H1 (cell line): ENCODE data around the gene ECPAS. TPM values are rescaled to one million over a fixed set of nuclear protein-coding genes. Genes with fewer than 3 reads are reported as not detected.

Experiments
- CEBPB ChIP-seq: IDR thresholded peaks from 2 replicates; pipeline ENCODE4 v1.6.1; 2012; ENCODE audit warnings: low read depth, low read length
- SP4 ChIP-seq: IDR thresholded peaks from 2 replicates; pipeline ENCODE4 v1.6.1; 2012; ENCODE audit warnings: low read length, inconsistent platforms
- TBP ChIP-seq: IDR thresholded peaks from 2 replicates; pipeline ENCODE4 v1.6.1; 2011; ENCODE audit warnings: low read depth, low read length, improper control_type of control experiment
- polyA plus RNA-seq, 7 experiments: library from polyadenylated mRNA; depleted of rRNA in 3 of 7; stranded (reverse) in 5 of 7; unstranded in 2 of 7; fragments of >200 nt in 5 of 7; fragments of 200-250 nt in 2 of 7; gene quantifications; 1 replicate in 5 of 7; 2 replicates in 1 of 7; 4 replicates in 1 of 7; pipeline versions ENCODE4 v1.2.1 to v1.2.3, GENCODE V29; 2011 to 2013; ENCODE audit warnings: missing spikeins in 2 of 7, mixed read lengths in 2 of 7
- total RNA-seq: library from RNA; stranded (reverse); fragmentation: NEBNext Ultra II Directional; extraction: Animal tissue kit (Norgen Biotek cat#: 25700); gene quantifications from 2 replicates; pipeline ENCODE4 v1.2.1, GENCODE V29; 2021

Gene ECPAS
- total and polyA plus RNA-seq, 2 of the 8 experiments (the other 6 are each of a cell fraction or from before 2014, with no cell fraction given) = 20.9 to 131 TPM

- no peak for TF ChIP-seq CEBPB
- TF ChIP-seq SP4 = no peak
- TF ChIP-seq TBP = no peak
- TF ChIP-seq, all 59 proteins: peak for 0
Measured at GRCh38 chr9:111360881-111361280, 123.3 kb downstream of the ECPAS start (continued).
